ENCODE measurements around the gene HABP4. TPM values are rescaled to one million over a fixed set of nuclear protein-coding genes. Genes with fewer than 3 reads are reported as not detected.

HABP4 gene
- total RNA-seq, 1 experiment from 2014 or later, result 9.8 TPM

DNA sequence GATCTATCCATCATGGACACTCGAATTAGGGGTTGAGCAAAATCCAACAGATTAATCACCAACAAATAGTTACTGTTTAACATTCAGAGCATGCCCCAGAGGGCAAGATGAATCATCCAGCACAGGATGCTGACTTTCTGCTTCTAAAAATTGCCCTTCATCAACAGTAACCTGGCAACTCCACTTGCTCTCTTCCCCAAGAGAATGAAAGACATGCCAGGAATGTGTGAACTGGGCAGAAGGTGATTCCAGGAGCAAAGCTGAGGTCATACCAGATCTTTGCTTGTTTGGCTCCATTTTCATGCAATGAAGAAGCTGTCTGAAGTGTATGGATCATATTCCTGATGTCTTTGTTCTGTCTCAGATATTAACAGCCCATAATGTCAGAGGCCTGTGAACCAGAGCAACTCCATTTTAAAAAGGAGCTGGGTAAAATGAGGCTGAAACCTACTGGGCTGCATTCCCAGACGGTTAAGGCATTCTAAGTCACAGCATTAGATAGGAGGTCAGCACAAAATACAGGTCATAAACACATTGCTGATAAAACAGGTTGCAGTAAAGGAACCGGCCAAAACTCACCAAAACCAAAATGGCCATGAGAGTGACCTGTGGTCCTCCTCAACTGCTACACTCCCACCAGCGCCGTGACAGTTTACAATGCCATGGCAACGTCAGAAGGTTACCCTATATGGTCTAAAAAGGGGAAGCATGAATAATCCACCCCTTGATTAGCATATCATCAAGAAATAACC, 29.3 kb upstream of the HABP4 start:
- POLR2A ChIA-PET, result no interaction called here
- H3K4me3 Mint-ChIP-seq, result peak overlapping the region; percentile 84
- TF ChIP-seq ZNF671 (CRISPR knock-in tag; IDR thresholded peaks at IDR 0.05), result no peak
- 0 out of 2 replicates have a peak, but pooled peaks have one; percentile 45 for TF ChIP-seq TEAD1 (CRISPR knock-in tag; IDR thresholded peaks at IDR 0.05)
- TF ChIP-seq, protein P1, sequence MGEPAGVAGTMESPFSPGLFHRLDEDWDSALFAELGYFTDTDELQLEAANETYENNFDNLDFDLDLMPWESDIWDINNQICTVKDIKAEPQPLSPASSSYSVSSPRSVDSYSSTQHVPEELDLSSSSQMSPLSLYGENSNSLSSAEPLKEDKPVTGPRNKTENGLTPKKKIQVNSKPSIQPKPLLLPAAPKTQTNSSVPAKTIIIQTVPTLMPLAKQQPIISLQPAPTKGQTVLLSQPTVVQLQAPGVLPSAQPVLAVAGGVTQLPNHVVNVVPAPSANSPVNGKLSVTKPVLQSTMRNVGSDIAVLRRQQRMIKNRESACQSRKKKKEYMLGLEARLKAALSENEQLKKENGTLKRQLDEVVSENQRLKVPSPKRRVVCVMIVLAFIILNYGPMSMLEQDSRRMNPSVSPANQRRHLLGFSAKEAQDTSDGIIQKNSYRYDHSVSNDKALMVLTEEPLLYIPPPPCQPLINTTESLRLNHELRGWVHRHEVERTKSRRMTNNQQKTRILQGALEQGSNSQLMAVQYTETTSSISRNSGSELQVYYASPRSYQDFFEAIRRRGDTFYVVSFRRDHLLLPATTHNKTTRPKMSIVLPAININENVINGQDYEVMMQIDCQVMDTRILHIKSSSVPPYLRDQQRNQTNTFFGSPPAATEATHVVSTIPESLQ (CRISPR knock-in tag; IDR thresholded peaks at IDR 0.05), result no peak
- TF ChIP-seq ZBTB21 (CRISPR knock-in tag; IDR thresholded peaks at IDR 0.05; ENCODE audit: borderline replicate concordance), result no peak
- TF ChIP-seq TEAD4 (CRISPR knock-in tag; IDR thresholded peaks at IDR 0.05), result peak; percentile 67; the same call in 1 of the 2 replicates
- TF ChIP-seq TCF7 (CRISPR knock-in tag; IDR thresholded peaks at IDR 0.05; ENCODE audit: low read depth), result no peak
- TF ChIP-seq GABPB1 (CRISPR knock-in tag; IDR thresholded peaks at IDR 0.05), result peak; percentile 69
- TF ChIP-seq FOXP4 (CRISPR knock-in tag; IDR thresholded peaks at IDR 0.05), result no peak
- peaks cover 6% of the 10 kb centered on the region for H3K36me3 Mint-ChIP-seq
- CTCF ChIA-PET, result interaction anchor here (1.2 to 1.5 kb wide), 2 partner anchors 21 to 32 kb away, joined by 3 to 6 read pairs; no protein-coding TSS in a partner anchor
- no peaks in the 10 kb centered on the region; the same call in 1 of the 2 replicates for H3K27me3 Mint-ChIP-seq (ENCODE audit: low read depth)
- H3K27ac Mint-ChIP-seq, result peak overlapping the region; percentile 94
- H3K9me3 Mint-ChIP-seq, result no peaks in the 10 kb centered on the region
- DNase-seq (ENCODE audit: low spot score) (no peak), ATAC-seq (peak; percentile 9)
- peaks cover 38% of the 10 kb centered on the region for H3K4me1 Mint-ChIP-seq

- ATAC-seq, result no peak
- H3K9me3 Mint-ChIP-seq, result no peaks in the 10 kb centered on the region
- H3K4me3 Mint-ChIP-seq, result no peak overlapping the region
- ChIA-PET CTCF (interaction anchor here (1.1 to 1.8 kb wide), 3 partner anchors 18 to 243 kb away, joined by 3 to 5 read pairs (median 4); partner anchors contain the start of gene HABP4), POLR2A (no interaction called here)
- H3K4me1 Mint-ChIP-seq, result peaks cover 31% of the 10 kb centered on the region
- no peaks in the 10 kb centered on the region for H3K27me3 Mint-ChIP-seq (ENCODE audit: low read depth)
- no peaks in the 10 kb centered on the region for H3K36me3 Mint-ChIP-seq
- peak overlapping the region; percentile 47; the same call in 1 of the 2 replicates for H3K27ac Mint-ChIP-seq
- no peak for DNase-seq (ENCODE audit: low spot score)
- no peak for TF ChIP-seq KAT7 (CRISPR knock-in tag; IDR thresholded peaks at IDR 0.05; ENCODE audit: borderline replicate concordance)
- TF ChIP-seq, protein P2, sequence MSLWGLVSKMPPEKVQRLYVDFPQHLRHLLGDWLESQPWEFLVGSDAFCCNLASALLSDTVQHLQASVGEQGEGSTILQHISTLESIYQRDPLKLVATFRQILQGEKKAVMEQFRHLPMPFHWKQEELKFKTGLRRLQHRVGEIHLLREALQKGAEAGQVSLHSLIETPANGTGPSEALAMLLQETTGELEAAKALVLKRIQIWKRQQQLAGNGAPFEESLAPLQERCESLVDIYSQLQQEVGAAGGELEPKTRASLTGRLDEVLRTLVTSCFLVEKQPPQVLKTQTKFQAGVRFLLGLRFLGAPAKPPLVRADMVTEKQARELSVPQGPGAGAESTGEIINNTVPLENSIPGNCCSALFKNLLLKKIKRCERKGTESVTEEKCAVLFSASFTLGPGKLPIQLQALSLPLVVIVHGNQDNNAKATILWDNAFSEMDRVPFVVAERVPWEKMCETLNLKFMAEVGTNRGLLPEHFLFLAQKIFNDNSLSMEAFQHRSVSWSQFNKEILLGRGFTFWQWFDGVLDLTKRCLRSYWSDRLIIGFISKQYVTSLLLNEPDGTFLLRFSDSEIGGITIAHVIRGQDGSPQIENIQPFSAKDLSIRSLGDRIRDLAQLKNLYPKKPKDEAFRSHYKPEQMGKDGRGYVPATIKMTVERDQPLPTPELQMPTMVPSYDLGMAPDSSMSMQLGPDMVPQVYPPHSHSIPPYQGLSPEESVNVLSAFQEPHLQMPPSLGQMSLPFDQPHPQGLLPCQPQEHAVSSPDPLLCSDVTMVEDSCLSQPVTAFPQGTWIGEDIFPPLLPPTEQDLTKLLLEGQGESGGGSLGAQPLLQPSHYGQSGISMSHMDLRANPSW (CRISPR knock-in tag; conservative IDR thresholded peaks at IDR 0.05; ENCODE audit: low read depth), result no peak
- TF ChIP-seq, protein P3, sequence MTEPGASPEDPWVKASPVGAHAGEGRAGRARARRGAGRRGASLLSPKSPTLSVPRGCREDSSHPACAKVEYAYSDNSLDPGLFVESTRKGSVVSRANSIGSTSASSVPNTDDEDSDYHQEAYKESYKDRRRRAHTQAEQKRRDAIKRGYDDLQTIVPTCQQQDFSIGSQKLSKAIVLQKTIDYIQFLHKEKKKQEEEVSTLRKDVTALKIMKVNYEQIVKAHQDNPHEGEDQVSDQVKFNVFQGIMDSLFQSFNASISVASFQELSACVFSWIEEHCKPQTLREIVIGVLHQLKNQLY (CRISPR knock-in tag; IDR thresholded peaks at IDR 0.05), result no peak
- no peak for TF ChIP-seq ZNF281 (CRISPR knock-in tag; IDR thresholded peaks at IDR 0.05)
- no peak for TF ChIP-seq GTF2I (CRISPR knock-in tag; conservative IDR thresholded peaks at IDR 0.05)
- no peak for TF ChIP-seq ZNF232 (CRISPR knock-in tag; IDR thresholded peaks at IDR 0.05)
- TF ChIP-seq IRF2 (CRISPR knock-in tag; IDR thresholded peaks at IDR 0.05; ENCODE audit: borderline replicate concordance, low read depth), result no peak
- no peak for TF ChIP-seq SMAD4 (CRISPR knock-in tag; IDR thresholded peaks at IDR 0.05)
- no peak for TF ChIP-seq NR3C1 (CRISPR knock-in tag; conservative IDR thresholded peaks at IDR 0.05; ENCODE audit: low read depth)
- TF ChIP-seq ETV6 (CRISPR knock-in tag; IDR thresholded peaks at IDR 0.05), result no peak
- TF ChIP-seq MXD4 (CRISPR knock-in tag; IDR thresholded peaks at IDR 0.05; ENCODE audit: borderline replicate concordance), result no peak
- TF ChIP-seq USF2 (CRISPR knock-in tag; IDR thresholded peaks at IDR 0.05), result no peak
- TF ChIP-seq, protein P4, sequence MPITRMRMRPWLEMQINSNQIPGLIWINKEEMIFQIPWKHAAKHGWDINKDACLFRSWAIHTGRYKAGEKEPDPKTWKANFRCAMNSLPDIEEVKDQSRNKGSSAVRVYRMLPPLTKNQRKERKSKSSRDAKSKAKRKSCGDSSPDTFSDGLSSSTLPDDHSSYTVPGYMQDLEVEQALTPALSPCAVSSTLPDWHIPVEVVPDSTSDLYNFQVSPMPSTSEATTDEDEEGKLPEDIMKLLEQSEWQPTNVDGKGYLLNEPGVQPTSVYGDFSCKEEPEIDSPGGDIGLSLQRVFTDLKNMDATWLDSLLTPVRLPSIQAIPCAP (CRISPR knock-in tag; IDR thresholded peaks at IDR 0.05), result no peak
These were observed 26.5 kb upstream of the HABP4 start for GRCh38 chr9:96423322-96423984.
